K562 (cell line): Measurements from ENCODE around the gene PITPNM1. TPM values are rescaled to one million over a fixed set of nuclear protein-coding genes. Genes with fewer than 3 reads are reported as not detected.

Experiments used
- ARID2 ChIP-seq: fragments of 450-650 bp; IDR thresholded peaks from 2 replicates; pipeline ENCODE4 v1.6.1; 2017; ENCODE audit warnings: antibody characterized with exemption, mild to moderate bottlenecking
- CHD2 ChIP-seq: IDR thresholded peaks from 2 replicates; pipeline ENCODE4 v1.6.1; 2011; ENCODE audit warnings: low read depth, low read length
- CSDE1 ChIP-seq, 2 experiments: fragments of 450-650 bp; IDR thresholded peaks; 2 replicates each; pipeline ENCODE4 v1.6.1; 2016; ENCODE audit warnings: mild to moderate bottlenecking in 1 of 2
- ELK1 ChIP-seq: sonication (generic); formaldehyde crosslinking; IDR thresholded peaks from 2 replicates; pipeline ENCODE4 v1.8.1; 2022; ENCODE audit warnings: missing genetic modification reagents
- ETS1 ChIP-seq: conservative IDR thresholded peaks from 2 replicates; pipeline ENCODE4 v1.6.1; 2011; ENCODE audit warnings: low read depth, mild to moderate bottlenecking, low read length; ENCODE audit not compliant: control insufficient read depth
- FIP1L1 ChIP-seq: fragments of 200-400 bp; formaldehyde crosslinking; IDR thresholded peaks from 2 replicates; pipeline ENCODE4 v1.6.1; 2018; ENCODE audit warnings: mild to moderate bottlenecking, low read depth, low read length; ENCODE audit not compliant: poor library complexity, severe bottlenecking
- MAZ ChIP-seq, 2 experiments: fragments of 450-650 bp in 1 of 2; sonication (generic) in 1 of 2; formaldehyde crosslinking; IDR thresholded peaks in 1 of 2; conservative IDR thresholded peaks in 1 of 2; 2 replicates each; pipeline versions ENCODE4 v1.4.0 to v1.5.0; 2020; ENCODE audit warnings: mild to moderate bottlenecking in 1 of 2, missing genetic modification reagents in 1 of 2
- MTA2 ChIP-seq: fragments of 450-650 bp; IDR thresholded peaks from 2 replicates; pipeline ENCODE4 v1.6.1; 2016; ENCODE audit warnings: low read depth
- MYC ChIP-seq, 2 experiments: fragments of 250-450 bp in 1 of 2; sonication (Bioruptor Pico) in 1 of 2; IDR thresholded peaks; 2 replicates each; pipeline versions ENCODE4 v1.5.1 to v1.6.1; 2012 to 2021; ENCODE audit warnings: low read depth in 2 of 2, borderline replicate concordance in 1 of 2, improper control_type of control experiment in 1 of 2, low read length in 1 of 2, mild to moderate bottlenecking in 1 of 2, moderate library complexity in 1 of 2
- NFE2L1 ChIP-seq: fragments of 450-650 bp; IDR thresholded peaks from 2 replicates; pipeline ENCODE4 v1.6.1; 2016; ENCODE audit warnings: missing genetic modification characterization, low read depth, mild to moderate bottlenecking, missing compliant biosample characterization, moderate library complexity, borderline replicate concordance
- NR2C2 ChIP-seq, 2 experiments: fragments of 200-800 bp in 1 of 2; sonication (Bioruptor generic) in 1 of 2; sonication (generic) in 1 of 2; formaldehyde crosslinking in 1 of 2; IDR thresholded peaks; 2 replicates each; pipeline versions ENCODE4 v1.6.1 to v1.8.0; 2016 to 2022; ENCODE audit warnings: mild to moderate bottlenecking in 1 of 2, missing compliant biosample characterization in 1 of 2, missing genetic modification characterization in 1 of 2, missing genetic modification reagents in 1 of 2
- PHF8 ChIP-seq: fragments of 200-600 bp; sonication (generic); IDR thresholded peaks from 2 replicates; pipeline ENCODE4 v1.6.1; 2012; ENCODE audit warnings: mixed run types, mild to moderate bottlenecking, inconsistent platforms, low read length, moderate library complexity, borderline replicate concordance
- SIN3A ChIP-seq, 2 experiments: fragments of 150-350 bp in 1 of 2; IDR thresholded peaks; 2 replicates each; pipeline ENCODE4 v1.6.1; 2011 to 2016; ENCODE audit warnings: borderline replicate concordance in 2 of 2, low read depth in 2 of 2, low read length in 2 of 2, mild to moderate bottlenecking in 2 of 2, moderate library complexity in 2 of 2; ENCODE audit not compliant: control insufficient read depth in 1 of 2
- THAP12 ChIP-seq: fragments of 250-450 bp; sonication (Bioruptor Pico); IDR thresholded peaks from 2 replicates; pipeline ENCODE4 v1.9.0; 2021; ENCODE audit warnings: mild to moderate bottlenecking, inconsistent platforms
- YY1 ChIP-seq, 3 experiments: IDR thresholded peaks; 2 replicates each; pipeline ENCODE4 v1.6.1; 2011; ENCODE audit warnings: low read length in 2 of 3, mild to moderate bottlenecking in 2 of 3, moderate library complexity in 2 of 3, borderline replicate concordance in 1 of 3, control low read depth in 1 of 3, low read depth in 1 of 3; ENCODE audit not compliant: insufficient read depth in 3 of 3, insufficient replicate concordance in 2 of 3, control insufficient read depth in 1 of 3, insufficient read length in 1 of 3; ENCODE audit errors: extremely low read depth in 1 of 3
- ZFX ChIP-seq: sonication (generic); formaldehyde crosslinking; IDR thresholded peaks from 2 replicates; pipeline ENCODE4 v1.8.0; 2022; ENCODE audit warnings: mild to moderate bottlenecking, missing genetic modification reagents, moderate library complexity
- ZNF224 ChIP-seq: sonication (generic); formaldehyde crosslinking; IDR thresholded peaks from 2 replicates; pipeline ENCODE4 v1.8.0; 2022; ENCODE audit warnings: mild to moderate bottlenecking, missing genetic modification reagents
- ZNF316 ChIP-seq: fragments of 450-650 bp; IDR thresholded peaks from 2 replicates; pipeline ENCODE4 v1.6.1; 2016
- polyA plus RNA-seq, 8 experiments: library from polyadenylated mRNA; depleted of rRNA in 4 of 8; stranded (reverse) in 5 of 8; unstranded in 3 of 8; fragments of >200 nt; fragmentation: Nextera tagmentation in 2 of 8; fragmentation: Illumina TruSeq in 1 of 8; extraction: Ambion mirVana in 2 of 8; extraction: Trizol in 1 of 8; gene quantifications; 2 replicates each; pipeline versions ENCODE4 v1.2.1 to v1.2.3, GENCODE V29; 2011 to 2014; ENCODE audit warnings: inconsistent platforms in 1 of 8, missing spikeins in 1 of 8
- total RNA-seq, 7 experiments: library from RNA; depleted of rRNA in 6 of 7; stranded (reverse); fragments of >200 nt in 6 of 7; fragmentation: Illumina TruSeq in 2 of 7; extraction: Trizol in 2 of 7; gene quantifications; 2 replicates each; pipeline versions ENCODE4 v1.2.1 to v1.2.3, GENCODE V29; 2011 to 2021; ENCODE audit warnings: low replicate concordance in 1 of 7

The PITPNM1 gene
- total and polyA plus RNA-seq, 9 of the 15 experiments (the other 6 are each of a cell fraction or from before 2014, with no cell fraction given) = 0.11 to 53.7 (median 16.0) TPM

- no peak for TF ChIP-seq ARID2
- 0 out of 4 replicates have a peak, but pooled peaks of 1 of the 2 experiments have one; percentile 5 for TF ChIP-seq SIN3A (IDR thresholded peaks at IDR 0.05; ENCODE audit: borderline replicate concordance in 2 of 2, control insufficient read depth in 1 of 2, low read depth in 2 of 2, low read length in 2 of 2)
- peak in 1 of 2 experiments; percentile 42; a peak in 1 of 4 replicates for TF ChIP-seq MAZ (CRISPR knock-in tag; conservative IDR thresholded peaks at IDR 0.05 in 1 of 2, IDR thresholded peaks at IDR 0.05 in 1 of 2)
- TF ChIP-seq MTA2 = no peak
- no peak for TF ChIP-seq ELK1
- TF ChIP-seq YY1 (IDR thresholded peaks at IDR 0.05; ENCODE audit: borderline replicate concordance in 1 of 3, control insufficient read depth in 1 of 3, extremely low read depth in 1 of 3, insufficient read depth in 3 of 3, insufficient read length in 1 of 3, insufficient replicate concordance in 2 of 3, low read depth in 1 of 3, low read length in 2 of 3) = peak; percentile 46 to 92 (median 88)
- TF ChIP-seq CHD2 = no peak
- peak; percentile 77; the same call in 1 of the 2 replicates for TF ChIP-seq PHF8
- 0 out of 2 replicates have a peak, but pooled peaks have one; percentile 7 for TF ChIP-seq MYC (IDR thresholded peaks at IDR 0.05; ENCODE audit: low read depth, low read length)
- TF ChIP-seq MYC (CRISPR knock-in tag; IDR thresholded peaks at IDR 0.05; ENCODE audit: borderline replicate concordance, low read depth) = no peak
- no peak for TF ChIP-seq ZNF316
- TF ChIP-seq FIP1L1 = no peak
- 0 out of 2 replicates have a peak, but pooled peaks have one; percentile 26 for TF ChIP-seq ETS1
- no peak for TF ChIP-seq CSDE1 (IDR thresholded peaks at IDR 0.05)
- no peak for TF ChIP-seq NFE2L1 (tag)
- peak; percentile 79 for TF ChIP-seq ZFX (CRISPR knock-in tag)
- no peak for TF ChIP-seq ZNF224 (CRISPR knock-in tag)
- TF ChIP-seq THAP12 (CRISPR knock-in tag) = peak; percentile 58; the same call in 1 of the 2 replicates
- no peak for TF ChIP-seq NR2C2 (CRISPR knock-in tag; IDR thresholded peaks at IDR 0.05)
- TF ChIP-seq NR2C2 (tag; IDR thresholded peaks at IDR 0.05) = peak; percentile 90
Measured at GRCh38 chr11:67464411-67465188, 40.6 kb downstream of the PITPNM1 start (continued).
